Endothelial cell of umbilical vein (primary cell): ENCODE data around the gene OTOP1. TPM values are rescaled to one million over a fixed set of nuclear protein-coding genes. Genes with fewer than 3 reads are reported as not detected.

ENCODE experiments used
- BruUV-seq: library from RNA; stranded (reverse); fragments of 400-500 nt; replicated peaks from 2 replicates; lab custom pipeline; 2021; lab: Mats Ljungman, UMichigan
- CTCF ChIA-PET: fragments of 300-600, 350-600 bp; sonication (Branson Sonifier 250); formaldehyde crosslinking; loops from one replicate; lab custom pipeline; 2021; ENCODE audit warnings: antibody characterized with exemption, inconsistent platforms; lab: Charles Lee
- POLR2A ChIA-PET: fragments of 300-600, 350-600 bp; sonication (Branson Sonifier 250); formaldehyde crosslinking; loops from one replicate; lab custom pipeline; 2021; ENCODE audit warnings: antibody characterized with exemption, inconsistent platforms; lab: Charles Lee
- DNase-seq: peaks from one replicate; pipeline ENCODE4 v3.0.0-alpha.2; 2011; ENCODE audit warnings: low read depth, low spot score
- FAIRE-seq: peaks from 2 replicates; lab custom pipeline; 2011; peaks lifted over from hg19 to GRCh38; lab: Jason Lieb, UNC
- H2AFZ ChIP-seq: 2 replicates; pipeline ENCODE4 v1.6.0; 2012; ENCODE audit warnings: low read depth, low read length, control low read depth, inconsistent platforms
- H3K27ac ChIP-seq: 2 replicates; pipeline ENCODE4 v1.5.1; 2011; ENCODE audit warnings: low read depth, mild to moderate bottlenecking, control low read depth, low read length, moderate library complexity; ENCODE audit not compliant: insufficient read depth
- H3K27me3 ChIP-seq, 2 experiments: 2 replicates each; pipeline versions ENCODE4 v1.6.0 to v1.6.1; 2011; ENCODE audit warnings: low read length in 2 of 2, mixed read lengths in 1 of 2; ENCODE audit not compliant: control insufficient read depth in 2 of 2, insufficient read depth in 2 of 2
- H3K36me3 ChIP-seq, 2 experiments: 2 replicates in 1 of 2; 3 replicates in 1 of 2; pipeline ENCODE4 v1.5.1; 2011; ENCODE audit warnings: low read length in 2 of 2, mild to moderate bottlenecking in 1 of 2, moderate library complexity in 1 of 2; ENCODE audit not compliant: control insufficient read depth in 2 of 2, insufficient read depth in 2 of 2; ENCODE audit errors: extremely low read depth in 1 of 2
- H3K4me1 ChIP-seq: 3 replicates; pipeline ENCODE4 v1.5.1; 2011; ENCODE audit warnings: mild to moderate bottlenecking, low read length; ENCODE audit not compliant: control insufficient read depth, insufficient read depth; ENCODE audit errors: extremely low read depth
- H3K4me2 ChIP-seq: 2 replicates; pipeline ENCODE4 v1.6.1; 2011; ENCODE audit warnings: low read length, control low read depth, mixed read lengths; ENCODE audit not compliant: insufficient read depth
- H3K4me3 ChIP-seq, 3 experiments: fragments of 200-600 bp in 1 of 3; sonication (generic), shearing (Covaris generic) in 1 of 3; replicated peaks in 1 of 3; 2 replicates each; pipeline ENCODE4 v1.5.1; 2011 to 2016; ENCODE audit warnings: control low read depth in 3 of 3, low read length in 3 of 3, mild to moderate bottlenecking in 2 of 3, inconsistent platforms in 1 of 3, low read depth in 1 of 3, moderate library complexity in 1 of 3; ENCODE audit not compliant: insufficient read depth in 1 of 3
- H3K79me2 ChIP-seq: 2 replicates; pipeline ENCODE4 v1.6.0; 2012; ENCODE audit warnings: low read length, inconsistent platforms; ENCODE audit not compliant: control insufficient read depth, insufficient read depth
- H3K9ac ChIP-seq: replicated peaks from 2 replicates; pipeline ENCODE3; 2011; ENCODE audit warnings: low read length, control low read depth; ENCODE audit not compliant: insufficient read depth; ENCODE audit errors: extremely low read depth
- H3K9me1 ChIP-seq: replicated peaks from 3 replicates; pipeline ENCODE4 v1.6.0; 2011; ENCODE audit warnings: mild to moderate bottlenecking, low read length; ENCODE audit not compliant: control insufficient read depth, insufficient read depth; ENCODE audit errors: extremely low read depth
- H3K9me3 ChIP-seq: replicated peaks from 2 replicates; pipeline ENCODE4 v1.5.1; 2012; ENCODE audit warnings: low read length, inconsistent platforms; ENCODE audit not compliant: control insufficient read depth, insufficient read depth
- H4K20me1 ChIP-seq: replicated peaks from 2 replicates; pipeline ENCODE3; 2011; ENCODE audit warnings: mild to moderate bottlenecking, low read length; ENCODE audit not compliant: control insufficient read depth, insufficient read depth; ENCODE audit errors: extremely low read depth
- CTCF ChIP-seq, 2 donors: IDR thresholded peaks; 1 replicate in 1 of 2; 2 replicates in 1 of 2; pipeline ENCODE4 v1.5.1; 2011; ENCODE audit warnings: low read length in 2 of 2, mild to moderate bottlenecking in 2 of 2, moderate library complexity in 2 of 2, control low read depth in 1 of 2, inconsistent platforms in 1 of 2, low read depth in 1 of 2; ENCODE audit not compliant: insufficient read depth in 1 of 2; ENCODE audit errors: extremely low read depth in 1 of 2
- EZH2 ChIP-seq: IDR thresholded peaks from 2 replicates; pipeline ENCODE4 v1.6.1; 2012; ENCODE audit warnings: borderline replicate concordance, low read depth, mild to moderate bottlenecking, moderate library complexity, low read length, inconsistent platforms; ENCODE audit not compliant: severe bottlenecking
- FOS ChIP-seq: IDR thresholded peaks from 2 replicates; pipeline ENCODE4 v1.6.1; 2011; ENCODE audit warnings: mild to moderate bottlenecking, low read length, moderate library complexity, borderline replicate concordance; ENCODE audit not compliant: insufficient read depth
- GATA2 ChIP-seq: IDR thresholded peaks from 2 replicates; pipeline ENCODE4 v1.7.0; 2011; ENCODE audit warnings: low read depth, mild to moderate bottlenecking, moderate library complexity, mixed read lengths, low read length; ENCODE audit not compliant: insufficient read length, insufficient read depth
- JUN ChIP-seq: IDR thresholded peaks from 2 replicates; pipeline ENCODE4 v1.6.1; 2011; ENCODE audit warnings: borderline replicate concordance, low read depth; ENCODE audit not compliant: insufficient read length, insufficient read depth
- MAX ChIP-seq: IDR thresholded peaks from 2 replicates; pipeline ENCODE4 v1.6.1; 2011; ENCODE audit not compliant: insufficient read depth, insufficient read length
- MYC ChIP-seq: IDR thresholded peaks from one replicate; pipeline ENCODE4 v1.6.1; 2011; ENCODE audit warnings: mild to moderate bottlenecking, low read depth, low read length
- POLR2A ChIP-seq: IDR thresholded peaks from 2 replicates; pipeline ENCODE4 v1.6.1; 2012; ENCODE audit warnings: low read depth, mild to moderate bottlenecking, control low read depth, low read length
- POLR2AphosphoS5 ChIP-seq: IDR thresholded peaks from 2 replicates; pipeline ENCODE4 v1.6.1; 2012; ENCODE audit warnings: low read depth, mild to moderate bottlenecking, control low read depth, low read length, moderate library complexity; ENCODE audit not compliant: insufficient read depth
- dilution Hi-C: fragments of 300-500 bp; cut with MboI; formaldehyde crosslinking; loops from one replicate; pipeline ENCODE4 v1.15.0; 2019; ENCODE audit warnings: low sequenced_read_pairs; ENCODE audit not compliant: extremely low pct_ligation_motif_present
- intact Hi-C: fragments of 100-400 bp; cut with micrococcal nuclease; formaldehyde crosslinking; loops from one replicate; pipeline ENCODE4 v1.10.0; 2022
- polyA plus RNA-seq, 4 experiments: library from polyadenylated mRNA; depleted of rRNA in 3 of 4; stranded (reverse) in 3 of 4; unstranded in 1 of 4; fragments of >200 nt; gene quantifications; 2 replicates each; pipeline versions ENCODE4 v1.2.1 to v1.2.3, GENCODE V29; 2011 to 2012; ENCODE audit warnings: missing spikeins in 1 of 4
- total RNA-seq: library from RNA; stranded (reverse); gene quantifications from 2 replicates; pipeline ENCODE4 v1.2.3, GENCODE V29; 2021

Gene OTOP1
- total and polyA plus RNA-seq, 2 donors (not counting 3 experiments of a cell fraction or from before 2014, with no cell fraction given): not detected

- H3K4me1 ChIP-seq: no peaks in the 10 kb centered on the region
- H3K27me3 ChIP-seq: no peaks in the 10 kb centered on the region
- H4K20me1 ChIP-seq: no peaks in the 10 kb centered on the region
- intact Hi-C loops (no loop called here), dilution Hi-C loops (no loop called here)
- H3K4me3 ChIP-seq: no peak overlapping the region
- no peak for TF ChIP-seq FOS
- H3K27ac ChIP-seq: no peak overlapping the region
- BruUV-seq: no TSS peak
- H3K79me2 ChIP-seq: no peaks in the 10 kb centered on the region
- no peak for DNase-seq
- ChIA-PET CTCF (no interaction called here), POLR2A (no interaction called here)
- FAIRE-seq: no peak
- H3K9me3 ChIP-seq: no peaks in the 10 kb centered on the region
- no peaks in the 10 kb centered on the region for H3K9me1 ChIP-seq
- H3K36me3 ChIP-seq: no peaks in the 10 kb centered on the region
- H3K4me2 ChIP-seq: no peak overlapping the region
- H2AFZ ChIP-seq: no peak overlapping the region
- no peak overlapping the region for H3K9ac ChIP-seq
Measured at GRCh38 chr4:4204401-4204745, 22.4 kb downstream of the OTOP1 start.

- CTCF ChIA-PET: no interaction called here
- BruUV-seq: no TSS peak
Measured at GRCh38 chr4:4203688-4204400, 22.9 kb downstream of the OTOP1 start.

More at GRCh38 chr4:4203688-4204400, 22.9 kb downstream of the OTOP1 start:
- Histone ChIP-seq H2AFZ (no peak overlapping the region), H3K36me3 (no peaks in the 10 kb centered on the region), H3K9me3 (no peaks in the 10 kb centered on the region), H3K4me1 (no peaks in the 10 kb centered on the region), H3K4me3 (no peak overlapping the region), H3K27me3 (no peaks in the 10 kb centered on the region), H3K79me2 (no peaks in the 10 kb centered on the region), H3K27ac (no peak overlapping the region), H4K20me1 (no peaks in the 10 kb centered on the region), H3K9me1 (no peaks in the 10 kb centered on the region), H3K4me2 (no peak overlapping the region), H3K9ac (no peak overlapping the region)
- FAIRE-seq: no peak
- intact Hi-C loops (no loop called here), dilution Hi-C loops (no loop called here)
- no peak for DNase-seq
- TF ChIP-seq FOS (no peak), GATA2 (no peak), CTCF (IDR thresholded peaks at IDR 0.05; ENCODE audit: extremely low read depth in 1 of 2, insufficient read depth in 1 of 2, low read depth in 1 of 2, low read length in 2 of 2) (no peak), JUN (no peak), MAX (no peak), EZH2 (no peak), MYC (no peak), POLR2A (no peak), POLR2AphosphoS5 (no peak)
- POLR2A ChIA-PET: no interaction called here
